ENCODE data around the gene FKBP4.

FKBP4 gene

DNA sequence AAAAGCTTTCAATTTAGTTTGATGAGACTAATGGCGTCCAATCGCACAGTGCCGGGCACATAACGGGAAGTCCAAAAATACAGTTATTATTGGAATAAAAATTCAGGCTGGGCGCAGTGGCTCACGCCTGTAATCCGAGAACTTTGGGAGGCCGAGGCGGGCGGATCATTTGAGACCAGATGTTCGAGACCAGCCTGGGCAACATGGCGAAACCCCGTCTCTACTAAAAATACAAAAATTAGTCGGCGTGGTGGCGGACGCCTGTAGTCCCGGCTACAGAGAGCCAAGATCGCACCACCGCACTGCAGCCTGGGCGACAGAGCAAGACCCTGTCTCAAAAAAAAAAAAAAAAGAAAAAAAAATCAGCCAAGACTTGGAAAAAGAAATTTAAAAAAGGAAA lies 1.2 kb upstream of the FKBP4 start:
- no peak overlapping the region for H3K4me3 ChIP-seq (replicated peaks in 1 of 2; ENCODE audit: low read depth in 2 of 2, low read length in 2 of 2)
- no peak for DNase-seq (ENCODE audit: low read depth in 2 of 2)
- TF ChIP-seq, protein P1, sequence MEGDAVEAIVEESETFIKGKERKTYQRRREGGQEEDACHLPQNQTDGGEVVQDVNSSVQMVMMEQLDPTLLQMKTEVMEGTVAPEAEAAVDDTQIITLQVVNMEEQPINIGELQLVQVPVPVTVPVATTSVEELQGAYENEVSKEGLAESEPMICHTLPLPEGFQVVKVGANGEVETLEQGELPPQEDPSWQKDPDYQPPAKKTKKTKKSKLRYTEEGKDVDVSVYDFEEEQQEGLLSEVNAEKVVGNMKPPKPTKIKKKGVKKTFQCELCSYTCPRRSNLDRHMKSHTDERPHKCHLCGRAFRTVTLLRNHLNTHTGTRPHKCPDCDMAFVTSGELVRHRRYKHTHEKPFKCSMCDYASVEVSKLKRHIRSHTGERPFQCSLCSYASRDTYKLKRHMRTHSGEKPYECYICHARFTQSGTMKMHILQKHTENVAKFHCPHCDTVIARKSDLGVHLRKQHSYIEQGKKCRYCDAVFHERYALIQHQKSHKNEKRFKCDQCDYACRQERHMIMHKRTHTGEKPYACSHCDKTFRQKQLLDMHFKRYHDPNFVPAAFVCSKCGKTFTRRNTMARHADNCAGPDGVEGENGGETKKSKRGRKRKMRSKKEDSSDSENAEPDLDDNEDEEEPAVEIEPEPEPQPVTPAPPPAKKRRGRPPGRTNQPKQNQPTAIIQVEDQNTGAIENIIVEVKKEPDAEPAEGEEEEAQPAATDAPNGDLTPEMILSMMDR (IDR thresholded peaks at IDR 0.05; ENCODE audit: low read depth, low read length) = no peak

DNA sequence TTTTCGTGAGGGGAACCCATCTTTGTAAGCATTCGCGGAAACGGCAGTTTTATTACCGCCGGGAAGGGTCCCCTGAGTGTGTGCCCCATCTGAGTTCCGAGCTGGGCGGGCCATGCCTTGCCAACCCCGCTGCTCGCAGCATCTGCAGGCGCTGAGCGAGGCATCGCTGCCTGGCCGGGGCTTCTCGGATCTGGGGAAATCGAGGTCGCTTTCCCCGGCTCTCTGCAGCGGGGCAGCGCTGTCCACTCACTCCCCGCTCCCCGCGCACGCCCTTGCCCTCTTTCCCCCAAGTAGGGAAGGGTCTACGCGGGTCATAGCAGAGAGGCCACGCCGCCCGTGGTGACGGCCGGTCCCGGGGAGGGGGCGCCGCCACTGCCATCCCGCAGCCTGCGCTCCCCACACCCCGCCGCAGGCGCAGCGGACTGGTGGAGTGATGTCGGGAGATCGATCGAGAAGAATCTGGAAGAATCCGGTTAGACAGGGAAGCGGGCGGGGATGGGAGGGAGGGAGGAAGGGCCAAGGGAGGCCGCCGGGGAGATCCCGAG lies 507 bp upstream of the FKBP4 start:
- peak overlapping the region; percentile 65 to 80 for H3K4me3 ChIP-seq (replicated peaks in 1 of 2; ENCODE audit: low read depth in 2 of 2, low read length in 2 of 2)
- TF ChIP-seq, protein P1 (IDR thresholded peaks at IDR 0.05; ENCODE audit: low read depth, low read length) = no peak
- peak in 1 of 2 donors; percentile 49 for DNase-seq (ENCODE audit: low read depth in 2 of 2)

DNA sequence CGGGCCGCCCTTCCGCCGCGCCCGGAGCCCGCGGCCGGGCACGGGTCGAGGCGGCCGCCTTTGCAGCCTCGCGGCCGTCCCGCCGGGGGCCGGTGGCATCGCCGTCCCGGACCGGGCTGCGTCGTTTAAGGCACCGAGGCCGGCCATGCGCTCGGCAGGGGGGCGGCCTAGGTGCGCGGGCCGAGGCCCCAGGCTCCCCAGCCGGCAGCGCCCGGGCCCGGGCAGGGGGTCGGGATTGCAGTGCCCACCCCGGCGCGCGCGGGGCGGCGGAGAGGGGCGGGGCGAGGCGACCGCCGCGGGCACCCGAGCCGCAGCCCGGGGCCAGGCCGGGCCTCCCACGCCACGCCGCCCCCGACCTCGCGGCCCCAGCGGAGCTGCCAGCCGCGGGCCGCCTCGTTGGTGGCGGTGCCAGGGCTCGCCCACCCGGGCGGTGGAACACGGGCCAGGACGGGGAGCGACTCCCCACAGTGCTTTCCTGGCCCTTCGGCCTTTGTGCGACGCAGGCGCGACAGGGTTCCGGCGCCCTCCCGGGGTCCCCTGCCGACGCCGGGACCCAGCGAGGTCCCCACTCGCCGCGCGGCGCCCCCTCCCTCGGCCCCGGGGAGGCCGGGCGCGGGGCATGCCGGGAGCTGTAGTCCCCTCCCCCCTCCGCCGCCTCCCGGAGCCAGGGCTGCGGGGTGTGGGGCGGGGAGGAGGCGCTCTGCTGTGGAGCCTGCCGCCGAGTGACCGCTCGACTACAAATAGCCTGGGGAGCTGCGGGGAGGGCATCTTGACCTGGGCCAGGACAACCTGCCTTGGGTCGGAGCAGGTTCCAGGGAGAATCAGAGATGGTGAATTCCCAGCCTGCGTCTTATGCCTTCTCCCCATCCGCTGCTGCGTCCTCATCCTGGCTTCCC lies 769 bp downstream of the FKBP4 start:
- TF ChIP-seq, protein P1 (IDR thresholded peaks at IDR 0.05; ENCODE audit: low read depth, low read length) = no peak
- peak overlapping the region; percentile 78 to 80 for H3K4me3 ChIP-seq (replicated peaks in 1 of 2; ENCODE audit: low read depth in 2 of 2, low read length in 2 of 2)
- DNase-seq (ENCODE audit: low read depth in 2 of 2) = peak; percentile 44 to 67

DNA sequence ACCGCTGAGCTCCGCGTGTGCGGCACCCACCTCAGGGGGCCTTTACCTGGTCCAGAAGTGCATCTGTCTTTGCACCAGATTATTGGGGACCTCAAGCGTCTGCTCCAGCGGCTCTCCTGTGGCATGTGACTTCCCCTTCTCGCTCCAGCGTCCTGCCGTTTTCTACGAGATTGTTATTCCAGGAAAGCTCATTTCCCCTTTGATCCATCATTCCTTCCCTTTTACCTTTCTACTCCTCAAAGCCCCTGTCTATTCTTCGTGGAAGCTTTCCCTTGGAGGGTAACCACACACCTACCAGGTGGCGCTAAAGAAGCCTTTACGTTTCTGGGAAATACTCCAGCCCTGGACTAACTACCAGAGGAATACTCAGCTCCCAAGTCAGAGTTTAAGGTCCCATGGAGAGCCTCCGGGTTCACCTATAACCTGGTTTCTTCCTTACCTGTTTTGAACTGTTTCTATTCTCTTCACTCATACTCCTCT lies 1.5 kb downstream of the FKBP4 start:
- peak in 1 of 2 donors; percentile 5 for DNase-seq (ENCODE audit: low read depth in 2 of 2)
- H3K4me3 ChIP-seq (replicated peaks in 1 of 2; ENCODE audit: low read depth in 2 of 2, low read length in 2 of 2) = peak overlapping the region; percentile 78 to 80
- TF ChIP-seq, protein P1 (IDR thresholded peaks at IDR 0.05; ENCODE audit: low read depth, low read length) = no peak

DNA sequence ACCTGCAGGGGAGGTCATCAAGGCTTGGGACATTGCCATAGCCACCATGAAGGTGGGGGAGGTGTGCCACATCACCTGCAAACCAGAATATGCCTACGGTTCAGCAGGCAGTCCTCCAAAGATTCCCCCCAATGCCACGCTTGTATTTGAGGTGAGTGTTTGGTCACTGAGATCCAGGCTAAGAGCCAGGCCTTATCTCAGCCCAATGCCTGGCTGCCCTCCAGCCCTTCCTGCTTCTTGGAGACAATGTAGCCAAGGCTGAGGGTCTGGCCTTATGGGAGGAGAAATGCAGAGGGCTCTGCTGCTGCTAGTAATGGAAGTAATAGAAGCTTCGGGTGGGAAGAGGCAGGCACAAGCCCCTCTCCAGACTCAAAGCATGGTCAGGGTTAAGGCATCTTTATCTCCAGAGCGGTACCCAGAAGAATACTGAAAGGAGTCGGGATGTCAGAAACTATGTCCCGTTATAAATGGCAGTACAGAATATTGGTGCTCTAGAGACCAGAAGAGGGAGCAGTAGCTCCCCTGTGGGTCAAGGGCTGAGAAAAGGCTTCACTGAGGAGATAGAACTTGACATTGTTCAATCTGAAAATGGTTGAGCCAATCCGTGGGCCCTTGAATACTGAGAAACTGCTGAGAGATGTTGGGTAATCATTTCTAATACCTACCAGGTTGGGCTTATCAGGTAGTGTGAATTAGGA lies 3.1 kb downstream of the FKBP4 start:
- H3K4me3 ChIP-seq (replicated peaks in 1 of 2; ENCODE audit: low read depth in 2 of 2, low read length in 2 of 2) = no peak overlapping the region
- TF ChIP-seq, protein P1 (IDR thresholded peaks at IDR 0.05; ENCODE audit: low read depth, low read length) = peak; percentile 17
- peak; percentile 19 to 65 for DNase-seq (ENCODE audit: low read depth in 2 of 2)

DNA sequence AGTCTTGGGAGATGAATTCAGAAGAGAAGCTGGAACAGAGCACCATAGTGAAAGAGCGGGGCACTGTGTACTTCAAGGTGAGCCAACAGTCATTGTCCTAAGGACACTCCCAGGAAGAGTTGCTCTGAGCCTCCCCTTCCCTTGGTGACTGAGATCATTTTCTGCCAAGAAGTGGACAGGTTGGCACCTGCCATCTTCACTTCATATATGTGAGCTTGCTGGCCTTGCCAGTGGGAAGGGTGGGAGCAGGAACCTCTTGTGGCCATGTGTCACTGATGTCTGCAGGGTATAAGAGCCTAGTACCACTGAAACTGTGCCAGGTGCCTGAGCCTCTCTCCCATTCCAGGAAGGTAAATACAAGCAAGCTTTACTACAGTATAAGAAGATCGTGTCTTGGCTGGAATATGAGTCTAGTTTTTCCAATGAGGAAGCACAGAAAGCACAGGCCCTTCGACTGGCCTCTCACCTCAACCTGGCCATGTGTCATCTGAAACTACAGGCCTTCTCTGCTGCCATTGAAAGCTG lies 5.3 kb downstream of the FKBP4 start:
- TF ChIP-seq, protein P1 (IDR thresholded peaks at IDR 0.05; ENCODE audit: low read depth, low read length) = no peak
- no peak for DNase-seq (ENCODE audit: low read depth in 2 of 2)
- H3K4me3 ChIP-seq (replicated peaks in 1 of 2; ENCODE audit: low read depth in 2 of 2, low read length in 2 of 2) = no peak overlapping the region
